Stimulated activated effector memory CD8-positive, alpha-beta T cell treated with anti-CD3 and anti-CD28 coated beads, Interleukin-12 subunit alpha, Interleukin-12 subunit beta, amount 100 ng/mL, for 72 hours (primary cell): ENCODE results near the gene ARHGEF37.
"Not testable (repeated sequence)": the region's sequence is repeated elsewhere in the genome, so short reads cannot be mapped to it uniquely, and the experiment has no call there.

Source experiments
- ATAC-seq: fragments of 150-1000 bp; cut with Tn5 transposase; 2 replicates; pipeline ENCODE4 v1.10.0; 2021
- DNase-seq, 2 donors: peaks; one replicate each; pipeline ENCODE4 v3.0.0; 2021 to 2022; ENCODE audit warnings: low spot score in 2 of 2
- H3K27ac Mint-ChIP-seq: one replicate; pipeline ENCODE4 v1.8.0; 2022; ENCODE audit warnings: mild to moderate bottlenecking, mixed read lengths
- H3K36me3 Mint-ChIP-seq: one replicate; pipeline ENCODE4 v1.8.0; 2022; ENCODE audit warnings: mild to moderate bottlenecking, mixed read lengths
- H3K4me1 Mint-ChIP-seq: one replicate; pipeline ENCODE4 v1.8.0; 2022; ENCODE audit warnings: mixed read lengths
- H3K4me3 Mint-ChIP-seq: one replicate; pipeline ENCODE4 v1.8.0; 2022; ENCODE audit warnings: mild to moderate bottlenecking, mixed read lengths
- H3K9me3 Mint-ChIP-seq: one replicate; pipeline ENCODE4 v1.8.0; 2022; ENCODE audit warnings: mixed read lengths

Gene ARHGEF37, protein sequence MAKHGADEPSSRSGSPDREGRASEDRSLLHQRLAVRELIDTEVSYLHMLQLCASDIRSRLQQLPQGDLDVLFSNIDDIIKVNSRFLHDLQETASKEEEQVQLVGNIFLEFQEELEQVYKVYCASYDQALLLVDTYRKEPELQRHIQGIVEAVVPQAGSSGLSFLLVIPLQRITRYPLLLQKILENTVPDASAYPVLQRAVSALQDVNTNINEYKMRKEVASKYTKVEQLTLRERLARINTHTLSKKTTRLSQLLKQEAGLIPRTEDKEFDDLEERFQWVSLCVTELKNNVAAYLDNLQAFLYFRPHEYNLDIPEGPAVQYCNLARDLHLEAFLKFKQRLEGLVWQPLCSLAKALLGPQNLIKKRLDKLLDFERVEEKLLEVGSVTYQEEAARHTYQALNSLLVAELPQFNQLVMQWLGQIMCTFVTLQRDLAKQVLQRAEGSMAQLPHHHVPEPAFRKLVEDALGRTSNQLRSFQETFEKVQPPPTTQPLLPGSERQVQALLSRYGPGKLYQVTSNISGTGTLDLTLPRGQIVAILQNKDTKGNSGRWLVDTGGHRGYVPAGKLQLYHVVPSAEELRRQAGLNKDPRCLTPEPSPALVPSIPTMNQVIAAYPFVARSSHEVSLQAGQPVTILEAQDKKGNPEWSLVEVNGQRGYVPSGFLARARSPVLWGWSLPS

GRCh38 chr5:149581192-149581861 lies at the start of gene ARHGEF37:
Gene ARHGEF37, plus strand, starts transcription at chr5:149581498. Its CDS starts 16,272 bp downstream, at chr5:149597770.
- peak within 1 kb of the TSS; percentile 66 for H3K4me3 Mint-ChIP-seq
- ATAC-seq = peak; percentile 69
- H3K36me3 Mint-ChIP-seq = no peaks in the 10 kb centered on the region
- no peaks in the 10 kb centered on the region for H3K9me3 Mint-ChIP-seq
- H3K4me1 Mint-ChIP-seq = peaks cover 10% of the 10 kb centered on the region
- no peak within 1 kb of the TSS for H3K27ac Mint-ChIP-seq
- peak in 1 of 2 donors; percentile 58 for DNase-seq

GRCh38 chr5:149532413-149532812 lies 48.9 kb upstream of the ARHGEF37 start:
- peaks cover 99% of the 10 kb centered on the region for H3K36me3 Mint-ChIP-seq
- no peak for DNase-seq
- no peak for ATAC-seq
- H3K9me3 Mint-ChIP-seq = no peaks in the 10 kb centered on the region
- no peak overlapping the region for H3K27ac Mint-ChIP-seq
- H3K4me1 Mint-ChIP-seq = peaks cover 73% of the 10 kb centered on the region
- no peak overlapping the region for H3K4me3 Mint-ChIP-seq

DNA sequence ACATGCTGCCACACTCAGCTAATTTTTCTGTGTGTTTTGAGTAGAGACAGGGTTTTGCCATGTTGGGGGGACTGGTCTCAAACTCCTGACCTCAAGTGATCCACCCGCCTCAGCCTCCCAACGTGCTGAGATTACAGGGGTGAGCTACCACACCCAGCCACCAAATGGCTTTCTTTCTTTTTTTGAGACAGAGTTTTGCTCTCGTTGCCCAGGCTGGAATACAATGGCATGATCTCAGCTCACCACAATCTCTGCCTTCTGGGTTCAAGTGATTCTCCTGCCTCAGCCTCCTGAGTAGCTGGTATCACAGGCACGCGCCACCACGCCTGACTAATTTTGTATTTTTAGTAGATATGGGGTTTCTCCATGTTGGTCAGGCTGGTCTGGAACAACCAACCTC lies 45.5 kb upstream of the ARHGEF37 start:
- peak overlapping the region; percentile 11 for H3K4me3 Mint-ChIP-seq
- ATAC-seq, DNase-seq, H3K27ac Mint-ChIP-seq, H3K9me3 Mint-ChIP-seq: not testable (repeated sequence)
- H3K36me3 Mint-ChIP-seq = peaks cover 100% of the 10 kb centered on the region
- H3K4me1 Mint-ChIP-seq = peaks cover 61% of the 10 kb centered on the region

DNA sequence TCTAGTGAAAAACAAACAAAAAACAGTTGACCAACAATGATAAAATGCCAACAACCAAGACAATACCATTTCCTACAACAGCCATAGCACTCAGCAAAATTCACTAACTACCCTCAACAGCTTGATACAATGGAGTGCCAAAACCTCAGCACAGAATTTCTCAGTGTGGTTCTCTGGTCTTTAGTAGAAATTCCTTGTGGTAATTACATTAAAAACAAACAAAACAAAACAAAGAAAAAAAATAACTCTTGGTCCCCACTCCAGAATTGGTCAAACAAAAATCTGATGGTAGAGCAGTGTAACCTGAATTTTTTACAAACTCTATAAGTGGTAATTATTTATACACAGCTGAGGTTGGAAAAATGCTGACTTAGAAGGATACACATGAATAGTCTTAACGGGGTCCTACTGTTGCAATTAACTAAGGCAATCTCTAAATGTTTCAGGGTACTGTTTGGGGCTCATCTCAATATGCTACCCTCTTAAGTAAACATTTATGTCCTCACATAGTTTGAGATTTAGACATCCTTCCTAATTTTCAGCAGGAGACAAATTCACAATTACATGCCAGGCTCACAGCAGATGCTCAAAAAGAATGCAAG lies 43.8 kb upstream of the ARHGEF37 start:
- DNase-seq (no peak), ATAC-seq (no peak)
- Mint-ChIP-seq H3K36me3 (peaks cover 98% of the 10 kb centered on the region), H3K4me1 (peaks cover 51% of the 10 kb centered on the region), H3K9me3 (no peaks in the 10 kb centered on the region), H3K27ac (no peak overlapping the region), H3K4me3 (no peak overlapping the region)

- H3K27ac Mint-ChIP-seq = peak overlapping the region; percentile 53
- H3K4me1 Mint-ChIP-seq = peaks cover 45% of the 10 kb centered on the region
- ATAC-seq = no peak
- peak overlapping the region; percentile 27 for H3K4me3 Mint-ChIP-seq
- no peaks in the 10 kb centered on the region for H3K9me3 Mint-ChIP-seq
- DNase-seq = no peak
- H3K36me3 Mint-ChIP-seq = peaks cover 98% of the 10 kb centered on the region
Measured at GRCh38 chr5:149540089-149540488, 41.2 kb upstream of the ARHGEF37 start.

DNA sequence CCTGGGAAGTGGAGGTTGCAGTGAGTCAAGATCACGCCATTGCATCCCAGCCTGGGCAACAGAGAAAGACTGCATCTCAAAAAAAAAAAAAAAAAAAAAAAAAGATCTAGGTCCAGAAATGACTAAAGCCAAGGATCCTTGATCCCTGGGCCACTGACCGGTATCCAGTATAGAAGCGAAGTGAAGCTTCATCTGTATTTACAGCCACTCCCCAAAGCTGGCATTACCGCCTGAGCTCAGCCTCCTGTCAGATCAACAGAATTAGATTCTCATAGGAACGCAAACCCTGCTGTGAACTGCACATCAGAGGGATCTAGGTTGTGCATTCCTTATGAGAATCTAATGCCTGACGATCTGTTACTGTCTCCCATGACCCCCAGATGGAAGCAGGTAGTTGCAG lies 39.4 kb upstream of the ARHGEF37 start:
- Mint-ChIP-seq H3K9me3 (no peaks in the 10 kb centered on the region), H3K4me1 (peaks cover 35% of the 10 kb centered on the region), H3K36me3 (peaks cover 98% of the 10 kb centered on the region), H3K4me3 (no peak overlapping the region), H3K27ac (no peak overlapping the region)
- ATAC-seq (no peak), DNase-seq (no peak)

- Mint-ChIP-seq H3K4me1 (peaks cover 36% of the 10 kb centered on the region), H3K4me3 (no peak overlapping the region), H3K27ac (peak overlapping the region; percentile 76), H3K36me3 (peaks cover 98% of the 10 kb centered on the region), H3K9me3 (no peaks in the 10 kb centered on the region)
- ATAC-seq (no peak), DNase-seq (no peak)
Measured at GRCh38 chr5:149543361-149544027, 37.8 kb upstream of the ARHGEF37 start.

GRCh38 chr5:149544028-149544420 lies 37.3 kb upstream of the ARHGEF37 start:
- DNase-seq = no peak
- H3K4me1 Mint-ChIP-seq = peaks cover 38% of the 10 kb centered on the region
- H3K9me3 Mint-ChIP-seq = no peaks in the 10 kb centered on the region
- H3K36me3 Mint-ChIP-seq = peaks cover 98% of the 10 kb centered on the region
- no peak overlapping the region for H3K4me3 Mint-ChIP-seq
- no peak for ATAC-seq
- H3K27ac Mint-ChIP-seq = peak overlapping the region; percentile 76

DNA sequence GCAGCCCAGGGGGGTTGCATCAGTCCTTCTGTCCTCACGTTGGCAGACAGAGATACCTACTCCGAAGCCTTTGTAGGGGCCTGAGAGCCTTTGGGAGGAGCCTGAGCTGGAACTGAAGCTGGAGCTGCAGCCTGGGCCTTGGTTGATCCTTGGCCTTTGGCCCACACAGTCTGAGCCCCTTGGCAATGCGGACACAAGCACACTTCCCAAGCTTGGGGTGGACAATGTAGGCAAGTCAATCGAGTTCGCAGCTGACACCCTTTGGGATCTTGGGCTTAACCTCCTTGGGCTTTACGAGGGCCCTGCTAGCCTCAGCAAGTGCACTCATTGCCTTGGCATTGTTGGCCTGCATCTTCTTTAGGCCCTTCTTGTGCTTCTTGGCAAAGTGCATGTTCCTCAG lies 36.0 kb upstream of the ARHGEF37 start:
- no peaks in the 10 kb centered on the region for H3K9me3 Mint-ChIP-seq
- peaks cover 35% of the 10 kb centered on the region for H3K4me1 Mint-ChIP-seq
- DNase-seq (no peak), ATAC-seq (no peak)
- H3K27ac Mint-ChIP-seq = peak overlapping the region; percentile 34
- H3K4me3 Mint-ChIP-seq = no peak overlapping the region
- peaks cover 98% of the 10 kb centered on the region for H3K36me3 Mint-ChIP-seq

DNA sequence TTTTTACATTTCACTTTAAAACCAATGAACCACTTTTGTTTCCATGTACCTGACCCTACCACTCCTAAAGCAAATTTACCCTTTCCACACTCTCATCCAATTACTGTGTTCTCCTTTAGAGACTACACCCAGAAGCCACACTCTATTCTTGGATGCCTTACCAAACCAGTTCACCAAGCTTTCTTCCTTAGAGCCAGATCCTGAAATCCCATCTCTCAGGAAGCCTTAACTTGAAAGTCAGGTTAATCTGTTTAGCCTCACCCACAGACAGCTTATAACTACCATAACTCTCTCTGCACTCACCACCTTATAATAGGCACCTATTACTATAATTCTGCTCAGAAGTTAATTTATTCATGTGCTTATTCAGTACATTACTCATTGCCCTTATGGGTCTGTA lies 34.3 kb upstream of the ARHGEF37 start:
- peak overlapping the region; percentile 61 for H3K27ac Mint-ChIP-seq
- no peaks in the 10 kb centered on the region for H3K9me3 Mint-ChIP-seq
- no peak for ATAC-seq
- peaks cover 39% of the 10 kb centered on the region for H3K4me1 Mint-ChIP-seq
- peak overlapping the region; percentile 90 for H3K4me3 Mint-ChIP-seq
- DNase-seq = no peak
- peaks cover 98% of the 10 kb centered on the region for H3K36me3 Mint-ChIP-seq

- DNase-seq (peak; percentile 14 to 74), ATAC-seq (peak; percentile 1)
- Mint-ChIP-seq H3K27ac (peak overlapping the region; percentile 99), H3K4me1 (peaks cover 26% of the 10 kb centered on the region), H3K36me3 (peaks cover 73% of the 10 kb centered on the region), H3K9me3 (no peaks in the 10 kb centered on the region), H3K4me3 (peak overlapping the region; percentile 90)
Measured at GRCh38 chr5:149549461-149550267, 31.6 kb upstream of the ARHGEF37 start.

DNA sequence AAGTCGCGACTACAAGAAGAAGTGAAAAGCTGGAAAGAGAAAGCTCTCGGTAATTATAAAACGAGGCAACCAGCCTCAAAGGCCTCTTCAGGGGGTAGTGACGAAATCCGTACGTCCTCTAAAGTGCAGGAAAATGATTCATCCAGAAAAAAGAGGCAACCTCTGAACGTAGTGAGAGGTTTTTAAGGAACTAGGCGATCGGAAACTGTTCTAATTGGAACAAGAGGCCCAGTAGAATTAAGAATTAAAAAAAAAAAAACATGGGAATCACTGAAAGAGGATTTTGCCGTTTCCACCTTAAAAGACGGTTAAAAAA lies 31.1 kb upstream of the ARHGEF37 start:
- H3K27ac Mint-ChIP-seq = peak overlapping the region; percentile 99
- ATAC-seq (no peak), DNase-seq (no peak)
- peak overlapping the region; percentile 90 for H3K4me3 Mint-ChIP-seq
- H3K9me3 Mint-ChIP-seq = no peaks in the 10 kb centered on the region
- peaks cover 26% of the 10 kb centered on the region for H3K4me1 Mint-ChIP-seq
- peaks cover 68% of the 10 kb centered on the region for H3K36me3 Mint-ChIP-seq

GRCh38 chr5:149550594-149551226 lies 30.6 kb upstream of the ARHGEF37 start:
- no peaks in the 10 kb centered on the region for H3K9me3 Mint-ChIP-seq
- ATAC-seq = peak; percentile 4
- H3K4me1 Mint-ChIP-seq = peaks cover 26% of the 10 kb centered on the region
- peaks cover 63% of the 10 kb centered on the region for H3K36me3 Mint-ChIP-seq
- H3K27ac Mint-ChIP-seq = peak overlapping the region; percentile 99
- peak overlapping the region; percentile 90 for H3K4me3 Mint-ChIP-seq
- DNase-seq = no peak
